Measurements from ENCODE around the gene TIPARP.

GRCh38 chr3:156749244-156749643 is 74.9 kb downstream of the TIPARP start:
- TF ChIP-seq POLR2A (IDR thresholded peaks at IDR 0.05) (no peak), CTCF (IDR thresholded peaks at IDR 0.05) (no peak), EP300 (IDR thresholded peaks at IDR 0.05) (no peak), POLR2AphosphoS5 (IDR thresholded peaks at IDR 0.05) (no peak)

Data from sigmoid colon (tissue), 4 donors.